Measurements from ENCODE around the gene UBR2. TPM values are rescaled to one million over a fixed set of nuclear protein-coding genes. Genes with fewer than 3 reads are reported as not detected.

The UBR2 gene
- total and polyA plus RNA-seq, 2 of the 13 experiments (the other 11 are each of a cell fraction or from before 2014, with no cell fraction given) = 17.6 to 29.3 TPM

DNA sequence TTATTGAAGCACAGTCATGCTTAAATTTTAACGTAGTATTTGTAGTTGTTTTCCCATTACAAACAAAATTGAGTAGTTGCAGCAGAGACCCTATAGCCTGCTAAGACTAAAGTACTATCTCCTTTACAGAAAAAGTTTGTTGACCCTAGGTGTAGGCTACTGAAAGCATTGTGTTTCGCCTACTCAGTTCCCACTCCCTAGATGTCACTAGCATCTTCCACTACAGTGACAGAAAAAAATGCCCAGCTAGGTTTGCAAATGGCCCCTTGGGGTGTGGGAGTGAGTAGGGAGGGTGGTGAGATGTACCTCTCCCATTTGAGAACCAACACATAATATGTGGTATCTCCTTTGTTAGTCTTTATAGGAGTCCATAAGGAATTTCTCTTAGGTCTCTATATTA, 34.5 kb downstream of the UBR2 start:
- Histone ChIP-seq H3K27ac (ENCODE audit: extremely low read length, insufficient read depth, low read length) (no peak overlapping the region), H3K4me1 (ENCODE audit: insufficient read depth, low read length) (peaks cover 6% of the 10 kb centered on the region; the same call in 1 of the 2 replicates), H3K27me3 (ENCODE audit: control insufficient read depth in 1 of 2, insufficient read depth in 2 of 2, low read length in 2 of 2) (no peaks in the 10 kb centered on the region), H3K79me2 (ENCODE audit: insufficient read depth, low read length) (no peaks in the 10 kb centered on the region), H3K4me3 (replicated peaks in 1 of 3; ENCODE audit: insufficient read depth in 1 of 3, low read depth in 2 of 3, low read length in 3 of 3) (no peak overlapping the region), H2AFZ (ENCODE audit: low read length) (no peak overlapping the region), H4K20me1 (ENCODE audit: insufficient read depth, low read length) (0 out of 2 replicates have a peak, but pooled peaks cover 3% of the 10 kb centered on the region), H3K36me3 (replicated peaks in 1 of 2; ENCODE audit: control insufficient read depth in 1 of 2, insufficient read depth in 2 of 2, low read length in 2 of 2) (peaks cover 6 to 26% of the 10 kb centered on the region in 2 experiments), H3K9me3 (ENCODE audit: low read length) (no peaks in the 10 kb centered on the region), H3K9ac (ENCODE audit: insufficient read depth, low read depth, low read length) (no peak overlapping the region), H3K4me2 (ENCODE audit: low read depth, low read length) (no peak overlapping the region)
- no peak for ATAC-seq
- in situ Hi-C loops (cut with HindIII; ENCODE audit: extremely low pct_ligation_motif_present, low pct_unique_long_range_greater_than_20kb) (no loop called here), intact Hi-C loops (cut with micrococcal nuclease; ENCODE audit: unreplicated experiment) (no loop called here)
- FAIRE-seq = no peak
- BruUV-seq (replicated peaks) = no TSS peak
- WGBS (ENCODE audit: low lambda C conversion rate) = 95% methylated on average over 2 of the region's 2 CpGs
- ChIA-PET CTCF (ENCODE audit: low intra/inter-chr PET ratio, low total read pairs) (no interaction called here), POLR2A (no interaction called here)
- DNase-seq (ENCODE audit: low spot score) = no peak
- TF ChIP-seq, protein P1, sequence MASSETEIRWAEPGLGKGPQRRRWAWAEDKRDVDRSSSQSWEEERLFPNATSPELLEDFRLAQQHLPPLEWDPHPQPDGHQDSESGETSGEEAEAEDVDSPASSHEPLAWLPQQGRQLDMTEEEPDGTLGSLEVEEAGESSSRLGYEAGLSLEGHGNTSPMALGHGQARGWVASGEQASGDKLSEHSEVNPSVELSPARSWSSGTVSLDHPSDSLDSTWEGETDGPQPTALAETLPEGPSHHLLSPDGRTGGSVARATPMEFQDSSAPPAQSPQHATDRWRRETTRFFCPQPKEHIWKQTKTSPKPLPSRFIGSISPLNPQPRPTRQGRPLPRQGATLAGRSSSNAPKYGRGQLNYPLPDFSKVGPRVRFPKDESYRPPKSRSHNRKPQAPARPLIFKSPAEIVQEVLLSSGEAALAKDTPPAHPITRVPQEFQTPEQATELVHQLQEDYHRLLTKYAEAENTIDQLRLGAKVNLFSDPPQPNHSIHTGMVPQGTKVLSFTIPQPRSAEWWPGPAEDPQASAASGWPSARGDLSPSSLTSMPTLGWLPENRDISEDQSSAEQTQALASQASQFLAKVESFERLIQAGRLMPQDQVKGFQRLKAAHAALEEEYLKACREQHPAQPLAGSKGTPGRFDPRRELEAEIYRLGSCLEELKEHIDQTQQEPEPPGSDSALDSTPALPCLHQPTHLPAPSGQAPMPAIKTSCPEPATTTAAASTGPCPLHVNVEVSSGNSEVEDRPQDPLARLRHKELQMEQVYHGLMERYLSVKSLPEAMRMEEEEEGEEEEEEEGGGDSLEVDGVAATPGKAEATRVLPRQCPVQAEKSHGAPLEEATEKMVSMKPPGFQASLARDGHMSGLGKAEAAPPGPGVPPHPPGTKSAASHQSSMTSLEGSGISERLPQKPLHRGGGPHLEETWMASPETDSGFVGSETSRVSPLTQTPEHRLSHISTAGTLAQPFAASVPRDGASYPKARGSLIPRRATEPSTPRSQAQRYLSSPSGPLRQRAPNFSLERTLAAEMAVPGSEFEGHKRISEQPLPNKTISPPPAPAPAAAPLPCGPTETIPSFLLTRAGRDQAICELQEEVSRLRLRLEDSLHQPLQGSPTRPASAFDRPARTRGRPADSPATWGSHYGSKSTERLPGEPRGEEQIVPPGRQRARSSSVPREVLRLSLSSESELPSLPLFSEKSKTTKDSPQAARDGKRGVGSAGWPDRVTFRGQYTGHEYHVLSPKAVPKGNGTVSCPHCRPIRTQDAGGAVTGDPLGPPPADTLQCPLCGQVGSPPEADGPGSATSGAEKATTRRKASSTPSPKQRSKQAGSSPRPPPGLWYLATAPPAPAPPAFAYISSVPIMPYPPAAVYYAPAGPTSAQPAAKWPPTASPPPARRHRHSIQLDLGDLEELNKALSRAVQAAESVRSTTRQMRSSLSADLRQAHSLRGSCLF (CRISPR knock-in tag; IDR thresholded peaks at IDR 0.05; ENCODE audit: borderline replicate concordance) = no peak
- TF ChIP-seq, protein P2, sequence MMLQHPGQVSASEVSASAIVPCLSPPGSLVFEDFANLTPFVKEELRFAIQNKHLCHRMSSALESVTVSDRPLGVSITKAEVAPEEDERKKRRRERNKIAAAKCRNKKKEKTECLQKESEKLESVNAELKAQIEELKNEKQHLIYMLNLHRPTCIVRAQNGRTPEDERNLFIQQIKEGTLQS (CRISPR knock-in tag; IDR thresholded peaks at IDR 0.05) = no peak
- TF ChIP-seq SP1 (IDR thresholded peaks at IDR 0.05) (no peak), SP1 (CRISPR knock-in tag; IDR thresholded peaks at IDR 0.05) (no peak), PAWR (CRISPR knock-in tag; IDR thresholded peaks at IDR 0.05; ENCODE audit: borderline replicate concordance) (no peak), ZNF672 (CRISPR knock-in tag; IDR thresholded peaks at IDR 0.05) (no peak), MBD4 (IDR thresholded peaks at IDR 0.05; ENCODE audit: borderline replicate concordance, low read length) (no peak), MEIS2 (CRISPR knock-in tag; IDR thresholded peaks at IDR 0.05) (no peak), GATA4 (IDR thresholded peaks at IDR 0.05; ENCODE audit: borderline replicate concordance, low read depth) (no peak)
- TF ChIP-seq, protein P3, sequence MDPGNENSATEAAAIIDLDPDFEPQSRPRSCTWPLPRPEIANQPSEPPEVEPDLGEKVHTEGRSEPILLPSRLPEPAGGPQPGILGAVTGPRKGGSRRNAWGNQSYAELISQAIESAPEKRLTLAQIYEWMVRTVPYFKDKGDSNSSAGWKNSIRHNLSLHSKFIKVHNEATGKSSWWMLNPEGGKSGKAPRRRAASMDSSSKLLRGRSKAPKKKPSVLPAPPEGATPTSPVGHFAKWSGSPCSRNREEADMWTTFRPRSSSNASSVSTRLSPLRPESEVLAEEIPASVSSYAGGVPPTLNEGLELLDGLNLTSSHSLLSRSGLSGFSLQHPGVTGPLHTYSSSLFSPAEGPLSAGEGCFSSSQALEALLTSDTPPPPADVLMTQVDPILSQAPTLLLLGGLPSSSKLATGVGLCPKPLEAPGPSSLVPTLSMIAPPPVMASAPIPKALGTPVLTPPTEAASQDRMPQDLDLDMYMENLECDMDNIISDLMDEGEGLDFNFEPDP (CRISPR knock-in tag; conservative IDR thresholded peaks at IDR 0.05) = no peak
- TF ChIP-seq, protein P4, sequence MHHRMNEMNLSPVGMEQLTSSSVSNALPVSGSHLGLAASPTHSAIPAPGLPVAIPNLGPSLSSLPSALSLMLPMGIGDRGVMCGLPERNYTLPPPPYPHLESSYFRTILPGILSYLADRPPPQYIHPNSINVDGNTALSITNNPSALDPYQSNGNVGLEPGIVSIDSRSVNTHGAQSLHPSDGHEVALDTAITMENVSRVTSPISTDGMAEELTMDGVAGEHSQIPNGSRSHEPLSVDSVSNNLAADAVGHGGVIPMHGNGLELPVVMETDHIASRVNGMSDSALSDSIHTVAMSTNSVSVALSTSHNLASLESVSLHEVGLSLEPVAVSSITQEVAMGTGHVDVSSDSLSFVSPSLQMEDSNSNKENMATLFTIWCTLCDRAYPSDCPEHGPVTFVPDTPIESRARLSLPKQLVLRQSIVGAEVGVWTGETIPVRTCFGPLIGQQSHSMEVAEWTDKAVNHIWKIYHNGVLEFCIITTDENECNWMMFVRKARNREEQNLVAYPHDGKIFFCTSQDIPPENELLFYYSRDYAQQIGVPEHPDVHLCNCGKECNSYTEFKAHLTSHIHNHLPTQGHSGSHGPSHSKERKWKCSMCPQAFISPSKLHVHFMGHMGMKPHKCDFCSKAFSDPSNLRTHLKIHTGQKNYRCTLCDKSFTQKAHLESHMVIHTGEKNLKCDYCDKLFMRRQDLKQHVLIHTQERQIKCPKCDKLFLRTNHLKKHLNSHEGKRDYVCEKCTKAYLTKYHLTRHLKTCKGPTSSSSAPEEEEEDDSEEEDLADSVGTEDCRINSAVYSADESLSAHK (CRISPR knock-in tag; IDR thresholded peaks at IDR 0.05; ENCODE audit: borderline replicate concordance) = no peak
- TF ChIP-seq, protein P5, sequence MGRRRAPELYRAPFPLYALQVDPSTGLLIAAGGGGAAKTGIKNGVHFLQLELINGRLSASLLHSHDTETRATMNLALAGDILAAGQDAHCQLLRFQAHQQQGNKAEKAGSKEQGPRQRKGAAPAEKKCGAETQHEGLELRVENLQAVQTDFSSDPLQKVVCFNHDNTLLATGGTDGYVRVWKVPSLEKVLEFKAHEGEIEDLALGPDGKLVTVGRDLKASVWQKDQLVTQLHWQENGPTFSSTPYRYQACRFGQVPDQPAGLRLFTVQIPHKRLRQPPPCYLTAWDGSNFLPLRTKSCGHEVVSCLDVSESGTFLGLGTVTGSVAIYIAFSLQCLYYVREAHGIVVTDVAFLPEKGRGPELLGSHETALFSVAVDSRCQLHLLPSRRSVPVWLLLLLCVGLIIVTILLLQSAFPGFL (CRISPR knock-in tag; IDR thresholded peaks at IDR 0.05) = no peak
- TF ChIP-seq, protein P6, sequence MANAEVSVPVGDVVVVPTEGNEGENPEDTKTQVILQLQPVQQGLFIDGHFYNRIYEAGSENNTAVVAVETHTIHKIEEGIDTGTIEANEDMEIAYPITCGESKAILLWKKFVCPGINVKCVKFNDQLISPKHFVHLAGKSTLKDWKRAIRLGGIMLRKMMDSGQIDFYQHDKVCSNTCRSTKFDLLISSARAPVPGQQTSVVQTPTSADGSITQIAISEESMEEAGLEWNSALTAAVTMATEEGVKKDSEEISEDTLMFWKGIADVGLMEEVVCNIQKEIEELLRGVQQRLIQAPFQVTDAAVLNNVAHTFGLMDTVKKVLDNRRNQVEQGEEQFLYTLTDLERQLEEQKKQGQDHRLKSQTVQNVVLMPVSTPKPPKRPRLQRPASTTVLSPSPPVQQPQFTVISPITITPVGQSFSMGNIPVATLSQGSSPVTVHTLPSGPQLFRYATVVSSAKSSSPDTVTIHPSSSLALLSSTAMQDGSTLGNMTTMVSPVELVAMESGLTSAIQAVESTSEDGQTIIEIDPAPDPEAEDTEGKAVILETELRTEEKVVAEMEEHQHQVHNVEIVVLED (CRISPR knock-in tag; IDR thresholded peaks at IDR 0.05; ENCODE audit: borderline replicate concordance) = no peak
